Globus pallidus (tissue), 1 donor: ENCODE measurements around the gene ATG7.

ENCODE experiments used
- DNase-seq: peaks from one replicate; pipeline ENCODE4 v3.0.0-alpha.2; 2015; ENCODE audit warnings: low spot score

Gene ATG7

DNA sequence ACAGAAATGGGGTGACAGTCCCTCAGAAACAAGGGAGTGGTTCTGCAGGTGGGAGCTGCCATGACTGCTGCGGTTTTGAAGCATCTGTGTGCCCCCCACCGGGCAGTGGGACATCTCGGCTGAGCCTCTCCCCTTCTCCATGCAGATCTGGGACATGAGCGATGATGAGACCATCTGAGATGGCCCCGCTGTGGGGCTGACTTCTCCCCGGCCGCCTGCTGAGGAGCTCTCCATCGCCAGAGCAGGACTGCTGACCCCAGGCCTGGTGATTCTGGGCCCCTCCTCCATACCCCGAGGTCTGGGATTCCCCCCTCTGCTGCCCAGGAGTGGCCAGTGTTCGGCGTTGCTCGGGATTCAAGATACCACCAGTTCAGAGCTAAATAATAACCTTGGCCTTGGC is 282.5 kb downstream of the ATG7 start:
- DNase-seq = no peak

DNA sequence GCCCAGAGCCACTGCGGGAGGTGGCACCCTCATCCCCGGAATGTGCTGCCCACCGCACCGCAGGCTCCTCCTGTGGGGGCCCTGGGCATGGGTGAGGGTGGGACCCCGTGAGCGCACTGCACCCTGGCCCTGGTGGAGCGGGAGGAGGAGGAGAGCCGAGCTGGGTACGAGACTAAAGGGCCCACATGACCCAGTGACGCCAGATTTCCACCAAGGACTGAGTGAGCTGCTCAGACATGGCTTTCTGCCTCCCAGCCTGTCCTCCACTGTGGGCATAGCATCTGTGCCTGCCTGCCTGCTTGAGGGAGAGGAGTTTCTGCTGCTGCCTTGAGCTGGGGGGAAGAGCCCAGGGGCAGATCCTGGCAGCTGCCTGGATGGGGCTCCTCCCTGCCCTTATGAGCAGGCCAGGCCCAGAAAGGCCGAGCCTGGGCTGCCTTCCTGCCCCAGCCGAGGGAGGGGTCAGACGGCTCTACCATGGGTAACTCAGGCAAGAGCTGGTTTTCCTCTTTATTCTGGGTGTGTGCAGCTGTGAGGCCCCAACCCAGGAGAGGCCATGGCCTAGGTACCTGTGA is 283.1 kb downstream of the ATG7 start:
- no peak for DNase-seq

DNA sequence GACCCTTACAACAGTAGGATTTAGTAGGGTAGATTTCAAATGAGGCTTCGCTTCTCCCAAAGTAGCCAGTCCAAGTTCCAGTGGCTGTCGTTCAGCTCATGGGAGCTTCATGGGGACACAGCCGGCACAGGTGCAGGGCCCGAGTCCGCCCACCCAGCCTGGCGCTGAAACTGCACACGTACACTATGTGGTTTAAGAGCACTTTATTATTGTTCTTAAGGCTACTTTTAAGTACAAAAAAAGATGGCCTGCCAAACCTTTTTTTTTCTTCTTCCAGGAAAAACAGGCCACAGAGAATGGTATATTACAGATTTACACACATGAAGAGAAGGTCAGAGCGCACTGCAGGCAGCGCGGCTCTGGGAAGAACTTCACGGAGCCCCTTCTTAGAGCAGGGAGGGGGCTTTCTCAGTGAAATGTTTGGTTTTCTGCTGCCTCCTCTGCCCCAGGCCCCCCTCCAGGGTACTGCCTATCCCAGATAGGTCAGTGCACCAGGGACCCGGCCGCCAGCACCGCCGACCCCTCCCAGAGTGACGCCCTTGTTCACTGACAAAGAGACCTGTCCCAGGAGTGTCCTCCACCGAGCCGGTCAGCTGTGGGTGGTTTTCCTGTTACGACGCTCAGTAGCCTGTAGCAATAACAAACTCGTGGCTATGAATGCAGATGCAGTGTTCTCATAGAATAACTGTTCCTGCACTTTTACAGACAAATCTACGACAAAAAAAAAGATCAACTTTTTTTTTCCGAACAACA is 283.9 kb downstream of the ATG7 start:
- DNase-seq = no peak

DNA sequence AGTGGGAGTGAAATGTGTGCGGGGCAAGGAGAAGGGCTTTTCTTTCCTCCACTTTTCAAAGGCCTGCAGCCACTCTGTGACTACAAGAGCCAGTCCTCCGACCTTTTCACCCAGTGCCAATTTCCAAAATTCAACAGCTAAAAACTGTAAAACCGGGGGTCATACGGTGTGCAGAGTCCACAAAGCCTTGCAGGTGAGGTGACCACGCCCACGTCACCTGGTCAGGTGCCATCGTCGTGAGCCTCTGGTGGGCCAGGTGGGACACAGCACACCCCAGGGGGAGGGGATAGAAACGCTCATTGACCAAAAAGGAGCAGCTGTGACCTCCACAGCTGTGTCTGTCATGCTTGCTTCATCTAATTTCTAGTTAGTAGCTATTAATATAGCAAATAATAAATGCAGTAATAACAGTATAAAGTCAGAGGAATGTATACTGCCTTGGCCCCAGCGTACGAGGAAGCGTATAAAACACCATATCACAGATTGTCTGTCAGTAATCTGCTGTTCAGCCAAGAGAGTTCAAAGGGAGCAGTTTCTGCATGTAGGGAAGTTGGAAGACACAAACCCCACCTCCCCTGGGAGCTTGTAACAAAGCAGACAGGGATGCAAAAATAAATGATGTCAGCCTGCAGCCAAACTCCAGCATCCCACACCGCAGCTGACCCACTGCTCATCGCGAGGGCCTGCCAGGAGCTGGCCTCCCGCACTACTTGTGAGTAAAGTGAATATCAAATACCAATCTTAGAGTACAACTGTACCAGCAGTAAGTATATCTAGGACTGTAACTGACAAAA is 284.9 kb downstream of the ATG7 start:
- no peak for DNase-seq

DNA sequence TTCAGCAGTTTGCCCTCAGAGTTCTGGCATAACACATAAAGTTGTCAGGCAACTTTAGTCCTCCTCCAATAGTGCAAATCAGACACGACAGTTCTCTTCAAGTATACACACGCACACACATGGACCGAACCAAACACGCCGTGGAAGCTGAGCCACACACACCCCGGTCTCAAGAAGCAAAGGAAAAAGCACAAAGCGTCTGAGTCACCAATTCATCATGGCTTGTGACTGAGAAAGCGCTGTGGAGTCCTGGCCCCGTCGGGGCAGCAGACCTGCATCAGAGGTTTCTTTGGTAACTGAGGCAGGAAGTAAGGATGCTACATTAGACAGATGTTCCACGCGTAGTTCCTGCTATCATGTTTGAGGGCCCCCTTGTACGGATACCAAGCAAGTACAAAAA is 285.8 kb downstream of the ATG7 start:
- no peak for DNase-seq

DNA sequence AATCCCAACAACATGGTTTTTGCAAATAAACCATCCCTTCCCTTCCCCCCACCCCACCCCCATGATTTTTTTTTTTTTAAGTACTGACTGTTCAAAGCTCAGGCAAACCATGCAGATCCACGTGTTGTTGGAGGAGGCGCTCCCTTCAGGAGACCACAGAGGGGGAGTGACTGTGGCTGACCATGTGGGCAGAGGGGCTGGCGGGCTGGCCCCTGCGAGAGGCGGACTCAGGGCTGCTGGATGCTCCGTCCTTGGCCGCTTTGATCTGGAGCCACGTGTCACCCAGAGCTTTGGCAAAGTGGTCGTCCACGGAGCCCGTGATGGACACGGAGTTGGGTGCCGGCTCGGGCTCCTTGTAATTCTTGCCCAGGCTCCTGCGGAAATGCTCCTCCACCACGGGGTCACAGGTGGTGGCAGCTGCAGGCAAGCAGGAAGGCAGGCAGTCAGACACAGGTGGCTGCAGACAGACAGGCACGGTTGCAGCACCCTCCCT is 286.3 kb downstream of the ATG7 start:
- DNase-seq = no peak

DNA sequence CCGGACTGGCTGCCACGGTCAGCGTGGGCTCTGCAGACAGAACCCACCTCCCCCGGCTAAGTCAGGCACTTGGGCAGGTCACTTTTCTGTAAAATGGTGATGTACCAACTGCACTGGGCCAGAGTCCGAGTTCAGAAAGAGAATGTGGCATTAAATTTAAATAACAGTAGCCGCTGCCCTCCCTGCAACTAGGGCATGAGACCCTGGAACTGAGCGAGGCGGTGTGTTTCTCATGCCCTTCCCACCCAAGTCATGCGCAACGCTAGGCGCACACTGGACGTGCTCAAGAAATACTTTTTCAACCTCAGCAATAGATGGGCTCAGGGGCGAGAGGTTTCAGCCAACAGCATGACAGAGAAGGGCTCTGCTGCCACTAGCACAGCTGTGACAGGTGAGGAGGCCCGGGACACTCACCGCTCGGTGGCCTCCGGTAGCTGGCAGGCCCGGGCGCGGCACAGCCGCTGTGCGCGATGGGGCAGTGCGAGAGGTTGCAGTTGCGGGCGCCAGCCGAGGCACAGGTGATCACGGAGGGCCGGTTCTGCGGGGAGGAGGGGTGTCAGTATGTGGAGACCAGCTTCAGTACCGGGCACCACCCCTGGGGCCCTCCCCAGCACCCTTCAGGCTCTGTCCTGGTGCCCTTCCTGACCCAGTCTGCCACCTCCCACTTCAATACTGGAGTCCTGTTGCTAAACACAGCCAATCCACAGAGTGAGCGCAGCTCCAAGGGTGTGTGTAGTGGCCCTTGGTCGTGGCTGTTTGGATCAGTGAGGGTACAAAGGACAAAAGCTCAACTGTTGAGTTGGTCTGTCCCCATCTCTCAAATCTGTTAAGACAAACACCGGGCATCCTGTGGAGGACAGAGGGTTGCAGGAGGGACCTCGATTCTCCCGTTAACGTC is 287.0 kb downstream of the ATG7 start:
- DNase-seq = no peak

DNA sequence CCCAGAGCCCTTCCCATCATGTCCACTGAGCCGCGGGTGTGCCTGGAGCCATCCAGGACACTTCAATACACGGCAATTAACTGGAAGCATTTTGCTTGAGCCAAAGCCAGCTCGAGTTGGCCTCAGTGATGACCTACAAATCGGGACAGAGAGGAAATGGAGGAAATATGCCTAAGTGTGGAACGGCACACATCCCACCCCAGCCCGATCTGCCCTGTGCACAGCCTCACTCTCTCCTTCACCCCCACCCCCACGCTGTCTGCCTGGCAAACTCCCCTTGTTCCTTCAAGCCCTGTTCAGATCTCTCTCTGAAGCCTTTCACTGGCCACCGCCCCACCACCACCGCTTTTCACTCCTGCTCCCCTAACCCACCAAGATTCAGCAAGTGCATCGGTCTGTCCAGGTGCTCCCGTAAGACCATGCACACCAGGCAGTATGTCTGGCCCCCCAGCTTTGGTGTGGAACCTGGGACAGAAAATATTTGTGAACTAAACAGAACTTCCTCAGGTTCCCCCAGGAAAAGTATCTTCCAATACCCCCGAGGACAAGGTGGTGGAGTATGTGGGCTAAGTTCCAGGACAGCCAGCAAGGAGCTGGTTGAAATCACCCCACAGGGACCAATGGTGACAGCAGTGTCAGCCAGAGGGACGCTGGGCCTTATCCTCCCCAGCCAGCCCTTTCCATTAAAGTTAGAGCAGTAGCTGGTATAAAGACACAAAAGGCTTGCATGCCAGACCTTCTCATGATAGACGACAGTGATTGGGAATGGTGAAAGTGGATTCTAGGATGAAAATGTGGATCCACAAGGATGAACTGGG is 287.8 kb downstream of the ATG7 start:
- no peak for DNase-seq

DNA sequence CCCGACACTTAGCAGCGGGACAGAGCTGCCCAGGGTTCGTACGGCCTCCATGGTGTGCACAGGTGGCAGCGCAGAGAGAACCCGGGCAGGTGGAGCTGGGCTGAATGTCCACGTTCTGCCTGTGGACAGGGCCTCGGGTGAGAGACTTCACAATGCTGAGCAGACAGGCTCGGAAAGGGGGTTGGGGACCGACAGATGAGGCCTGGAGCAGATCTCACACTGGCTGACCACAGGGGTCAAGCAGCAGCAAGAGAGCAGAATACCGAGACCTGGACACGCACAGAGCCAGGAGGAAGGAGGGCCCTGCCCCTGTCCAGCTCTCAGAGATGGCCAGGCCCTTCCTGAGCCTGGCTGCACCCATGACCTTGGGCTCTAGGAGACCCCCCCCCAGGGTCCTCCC is 288.5 kb downstream of the ATG7 start:
- no peak for DNase-seq

DNA sequence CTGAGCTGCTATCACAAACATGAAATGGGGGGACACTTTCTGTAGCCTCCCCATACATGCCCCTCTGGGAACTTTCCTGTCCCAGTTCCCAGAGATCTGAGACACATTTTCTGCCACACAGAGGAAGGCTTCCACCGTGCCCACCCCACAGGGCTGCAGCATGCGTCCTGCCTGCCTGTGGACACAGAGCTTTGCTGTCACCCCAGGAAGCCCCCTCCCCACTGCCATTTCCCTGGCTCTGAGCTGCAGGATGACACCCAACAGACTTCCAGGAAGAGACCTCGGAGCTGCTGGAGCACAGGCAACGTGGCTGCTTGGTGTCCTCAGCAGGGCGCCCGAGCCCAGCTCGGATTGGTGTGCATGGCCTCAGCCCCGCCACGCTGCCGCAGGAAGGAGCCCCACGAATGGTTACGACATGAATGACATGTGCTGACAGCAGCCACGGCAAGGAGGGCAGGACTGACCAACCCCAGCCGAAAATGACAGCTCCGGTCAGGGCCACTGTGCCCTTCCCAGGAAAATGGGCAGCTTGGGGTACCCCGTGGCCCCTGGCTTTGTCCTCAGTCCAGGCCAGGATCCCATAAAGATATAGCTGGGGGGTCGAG is 290.2 kb downstream of the ATG7 start:
- no peak for DNase-seq

DNA sequence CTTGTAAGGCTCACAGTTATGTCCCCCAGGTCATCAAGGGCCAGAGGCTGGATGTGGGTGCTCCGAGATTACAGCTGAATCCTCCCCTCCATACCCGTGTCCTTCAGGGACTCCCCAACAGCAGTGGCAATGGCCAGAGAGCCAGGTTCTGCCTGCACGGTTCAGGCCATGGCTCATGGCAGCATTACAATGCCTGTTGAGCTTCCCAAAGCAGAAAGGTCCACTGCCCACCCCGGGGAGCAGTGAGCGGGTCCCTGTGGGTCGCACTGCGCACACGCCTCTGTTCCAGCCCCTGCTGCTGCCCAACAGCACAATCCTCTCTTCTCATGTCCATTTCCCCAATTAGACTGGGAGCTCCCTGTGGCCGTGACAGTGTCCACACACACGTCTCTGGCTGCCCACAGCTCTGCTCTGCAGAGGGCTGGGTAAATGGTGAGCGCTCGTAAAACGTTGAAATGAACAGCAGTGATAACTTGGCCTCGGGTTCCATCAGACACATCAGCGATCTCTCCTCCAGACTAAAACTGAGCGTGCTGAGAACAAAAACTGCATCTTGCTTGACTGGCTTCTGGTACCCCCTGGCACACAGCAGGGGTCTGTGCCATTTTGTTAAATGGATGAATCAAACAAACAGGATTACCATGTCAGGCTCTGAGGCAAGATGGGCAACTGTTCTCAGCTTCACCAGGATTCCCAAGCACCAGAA is 291.1 kb downstream of the ATG7 start:
- DNase-seq = no peak

DNA sequence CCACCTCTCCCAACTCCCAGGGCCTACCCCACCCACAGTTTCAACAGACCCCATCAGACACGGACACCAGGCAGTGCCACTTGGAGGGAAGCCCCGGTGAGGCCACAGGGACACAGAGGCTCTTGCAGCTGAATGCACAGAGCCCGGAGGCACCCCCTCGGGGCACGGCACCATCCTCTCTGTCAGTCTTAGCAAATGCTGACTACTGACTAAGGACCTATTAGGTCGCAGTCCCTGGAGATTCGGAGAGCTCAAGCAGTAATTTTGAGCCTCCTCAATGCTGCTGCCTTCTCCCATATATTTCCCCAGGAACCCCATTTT is 291.6 kb downstream of the ATG7 start:
- no peak for DNase-seq

DNA sequence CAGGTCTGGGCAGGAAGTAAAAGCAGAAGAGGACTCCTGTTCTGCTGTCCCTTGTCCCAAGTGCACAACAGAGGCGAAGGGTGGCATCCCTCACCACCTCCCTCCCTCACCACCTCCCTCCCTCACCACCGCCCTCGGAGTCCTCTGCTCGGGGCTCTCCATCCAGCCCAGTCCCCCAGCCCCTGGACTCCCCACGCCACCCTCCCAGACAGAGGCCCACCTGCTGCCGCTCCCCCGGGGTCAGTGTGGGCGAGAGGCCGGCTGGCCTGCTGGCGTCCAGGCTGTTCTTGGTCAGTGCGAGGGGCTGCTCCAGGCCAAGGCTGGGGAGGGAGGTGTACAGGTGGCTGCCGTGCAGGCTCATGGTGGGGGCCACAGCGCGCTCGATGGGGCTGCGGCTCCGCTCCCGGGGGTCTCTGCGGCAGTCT is 292.4 kb downstream of the ATG7 start:
- no peak for DNase-seq

DNA sequence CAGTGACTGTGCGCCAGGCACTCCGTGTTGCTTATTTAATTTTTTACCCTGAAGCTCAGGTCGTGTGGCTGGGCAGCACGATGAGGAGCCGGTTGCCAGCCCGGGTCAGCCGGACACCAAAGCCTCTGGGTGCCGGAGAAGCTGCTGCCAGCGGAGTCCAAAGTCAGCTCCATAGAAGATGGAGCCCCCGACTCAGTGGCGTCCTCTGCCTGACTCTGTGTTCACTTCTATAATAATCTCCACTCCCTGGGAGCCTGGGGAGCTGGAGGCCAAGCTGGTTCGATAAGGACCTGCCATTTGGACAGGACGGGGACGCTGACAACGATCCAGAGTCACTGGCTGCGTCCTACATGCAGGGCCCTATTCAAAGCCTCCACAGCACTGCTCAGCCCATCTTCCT is 292.9 kb downstream of the ATG7 start:
- no peak for DNase-seq

DNA sequence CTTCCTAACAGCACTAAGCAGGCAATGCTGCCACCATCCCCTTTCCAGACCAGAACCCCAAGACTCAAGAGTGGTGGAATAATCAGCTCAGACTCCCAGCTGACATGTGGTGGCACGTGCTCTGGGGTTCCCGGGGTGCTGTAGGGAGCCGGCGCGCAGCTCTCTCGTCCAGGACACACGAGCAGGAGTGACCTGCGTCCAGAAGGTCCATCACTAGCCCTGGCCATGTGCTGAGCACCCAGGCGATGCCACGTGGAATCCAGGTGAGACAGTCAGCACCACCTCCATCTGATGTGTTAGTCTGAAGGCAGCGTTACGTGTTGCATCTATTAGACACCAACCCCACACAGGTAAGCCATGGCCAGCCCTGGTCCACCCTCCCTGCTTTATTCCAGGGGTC is 293.3 kb downstream of the ATG7 start:
- DNase-seq = no peak

DNA sequence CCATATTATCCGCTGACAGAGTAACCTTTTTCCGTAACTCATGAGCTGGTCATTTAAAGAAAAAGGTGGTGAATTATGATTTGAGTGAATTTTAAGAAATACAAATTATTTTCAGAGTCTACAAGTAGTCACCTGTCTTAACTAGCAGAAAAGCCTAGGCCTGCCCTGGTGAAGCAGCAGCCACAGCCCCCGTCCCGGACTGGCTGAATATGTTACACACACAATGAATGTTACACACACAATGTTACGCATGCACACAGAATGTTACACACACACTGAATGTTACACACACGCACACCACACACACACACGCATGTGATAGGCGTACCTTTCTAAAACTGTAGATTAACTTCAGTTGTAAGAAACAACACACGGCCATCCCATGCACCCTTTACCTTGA is 293.7 kb downstream of the ATG7 start:
- no peak for DNase-seq

DNA sequence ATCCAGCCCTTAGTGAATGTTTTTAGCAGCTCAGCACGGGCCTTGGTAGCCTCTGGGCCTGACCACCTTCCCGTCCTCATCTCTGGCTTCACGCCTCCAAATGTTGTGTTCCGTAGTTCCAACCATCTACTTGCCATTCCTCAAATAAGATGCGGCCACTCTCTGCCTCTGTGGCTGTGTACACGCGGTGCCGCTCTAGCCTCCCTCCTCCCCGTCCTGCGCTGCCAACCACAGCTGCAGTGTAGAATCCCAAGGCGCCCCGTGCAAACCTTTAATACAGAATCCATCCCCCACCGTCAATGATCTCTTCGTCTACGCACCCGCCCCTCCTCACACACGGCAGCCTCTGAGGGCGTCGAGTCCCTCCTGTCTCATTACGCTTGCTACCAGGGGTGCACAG is 294.3 kb downstream of the ATG7 start:
- DNase-seq = no peak

DNA sequence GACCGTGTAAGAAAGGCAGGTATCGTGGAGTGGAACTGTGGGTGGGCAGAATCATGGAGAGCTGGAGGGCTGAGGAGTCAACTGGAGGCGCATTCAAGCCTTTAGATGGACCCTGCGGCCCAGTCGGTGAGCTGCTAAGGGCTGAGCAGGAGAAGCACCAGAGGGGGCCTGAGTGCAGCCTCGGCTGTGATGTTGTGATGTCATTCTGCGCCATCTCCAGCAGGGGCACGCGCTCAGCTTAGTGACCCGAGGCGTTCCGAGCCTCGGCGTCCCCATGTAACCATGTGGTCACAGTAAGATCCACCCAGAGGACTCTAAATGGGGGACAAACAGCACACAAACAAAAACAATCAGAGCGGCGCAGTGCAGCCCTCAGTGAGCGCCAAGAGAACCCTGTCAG is 294.7 kb downstream of the ATG7 start:
- DNase-seq = no peak

DNA sequence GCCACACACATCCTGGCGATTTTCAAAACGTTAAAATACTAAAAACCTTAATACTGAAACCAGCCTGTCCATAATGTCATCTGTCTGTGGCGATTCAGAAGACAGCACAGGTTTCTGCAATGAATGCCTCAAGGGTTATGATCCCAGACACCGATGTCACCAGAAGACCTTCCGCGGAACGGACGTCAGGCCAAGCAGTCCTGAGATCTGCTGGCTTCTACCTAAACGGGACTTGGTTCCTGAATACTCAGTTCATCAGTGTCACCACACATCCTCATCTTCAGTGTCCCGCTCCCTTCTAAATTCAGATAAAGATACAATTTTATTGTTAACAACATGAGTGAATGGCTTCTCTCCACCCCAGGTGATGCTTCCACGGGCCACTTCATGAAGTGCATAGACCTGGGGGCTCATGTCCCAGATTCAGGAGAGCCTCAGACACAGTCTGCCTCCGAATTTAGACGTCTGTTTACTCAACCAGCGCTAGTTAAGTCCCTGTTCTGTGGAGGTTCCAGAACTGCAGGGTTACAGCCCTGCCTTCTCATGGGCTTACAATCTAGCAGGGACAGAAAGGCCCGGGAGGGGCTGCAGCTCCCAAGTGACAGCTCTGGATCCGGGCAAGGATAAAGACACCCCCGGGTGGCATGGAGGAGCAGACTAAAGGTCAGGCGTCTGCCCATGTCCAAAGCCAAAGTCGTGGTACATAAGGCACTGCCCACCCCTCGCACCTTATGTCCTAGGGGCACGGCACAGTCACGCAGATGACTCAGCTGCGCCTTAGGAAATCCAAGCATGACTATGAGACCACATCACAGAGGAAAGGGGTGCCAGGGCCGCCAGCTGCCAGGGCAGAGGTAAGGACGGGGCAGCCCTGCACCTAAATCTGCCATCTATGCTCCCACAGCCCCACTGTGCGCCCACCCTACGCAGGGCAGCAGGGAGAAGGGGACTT is 295.6 kb downstream of the ATG7 start:
- no peak for DNase-seq
